K562 treated with DMSO at 1 percent for 4 hours (cell line): ENCODE data around the gene OR4A47. TPM values are rescaled to one million over a fixed set of nuclear protein-coding genes. Genes with fewer than 3 reads are reported as not detected.

Experiments
- total RNA-seq: library from RNA; unstranded; fragments of 300-600 nt; gene quantifications from 2 replicates; pipeline ENCODE4 v1.2.3, GENCODE V29; 2022; ENCODE audit not compliant: insufficient read depth

OR4A47 gene
- not detected in 2 replicates for total RNA-seq

GRCh38 chr11:48488493-48488892 lies at the start of gene OR4A47:
TSS of gene OR4A47 (plus strand) at chr11:48488793. CDS start at chr11:48488793, 0 bp downstream.

Other genes with a start within 250 kb of the OR4A47 start
- gene OR4X2, start 243.7 kb upstream of the OR4A47 start, total RNA-seq: not detected in 2 replicates
- not detected in 2 replicates for gene OR4X1, start 224.9 kb upstream of the OR4A47 start, total RNA-seq
- not detected in 2 replicates for gene OR4S1, start 182.6 kb upstream of the OR4A47 start, total RNA-seq
- not detected in 2 replicates for gene OR4C3, start 163.9 kb upstream of the OR4A47 start, total RNA-seq
- not detected in 2 replicates for gene OR4C5, start 122.3 kb upstream of the OR4A47 start, total RNA-seq